HG02642 (cell line): ENCODE measurements around the gene PCSK5.

Experiments used
- ATAC-seq: cut with Tn5 transposase; IDR thresholded peaks from one replicate; pipeline ENCODE4 v1.9.1; 2021; ENCODE audit warnings: mild to moderate bottlenecking; ENCODE audit not compliant: unreplicated experiment, poor library complexity

The PCSK5 gene

GRCh38 chr9:75997206-75997605, 106.7 kb downstream of the PCSK5 start:
- ATAC-seq, result no peak

- no peak for ATAC-seq
These were observed 107.8 kb downstream of the PCSK5 start for GRCh38 chr9:75998096-75998780.

- no peak for ATAC-seq
These were observed 111.0 kb downstream of the PCSK5 start for GRCh38 chr9:76001459-76001858.

- ATAC-seq, result no peak
These were observed 112.6 kb downstream of the PCSK5 start for GRCh38 chr9:76003041-76003440.

GRCh38 chr9:76004526-76004925, 114.1 kb downstream of the PCSK5 start:
- peak; percentile 65 for ATAC-seq

GRCh38 chr9:76007935-76008334, 117.5 kb downstream of the PCSK5 start:
- ATAC-seq, result no peak

GRCh38 chr9:76013809-76014208, 123.3 kb downstream of the PCSK5 start:
- no peak for ATAC-seq

GRCh38 chr9:76018235-76018634, 127.8 kb downstream of the PCSK5 start:
- no peak for ATAC-seq

GRCh38 chr9:76018761-76019160, 128.3 kb downstream of the PCSK5 start:
- ATAC-seq, result no peak

- no peak for ATAC-seq
These were observed 130.2 kb downstream of the PCSK5 start for GRCh38 chr9:76020652-76021051.

GRCh38 chr9:76022317-76022716, 131.8 kb downstream of the PCSK5 start:
- ATAC-seq, result no peak

- no peak for ATAC-seq
These were observed 133.3 kb downstream of the PCSK5 start for GRCh38 chr9:76023715-76024195.

GRCh38 chr9:76025286-76025685, 134.8 kb downstream of the PCSK5 start:
- no peak for ATAC-seq

- ATAC-seq, result no peak
These were observed 136.3 kb downstream of the PCSK5 start for GRCh38 chr9:76026796-76027195.

- ATAC-seq, result no peak
These were observed 136.9 kb downstream of the PCSK5 start for GRCh38 chr9:76027416-76027815.

- ATAC-seq, result no peak
These were observed 137.4 kb downstream of the PCSK5 start for GRCh38 chr9:76027861-76028260.

GRCh38 chr9:76032038-76032796, 141.7 kb downstream of the PCSK5 start:
- ATAC-seq, result no peak

GRCh38 chr9:76032797-76033373, 142.4 kb downstream of the PCSK5 start:
- ATAC-seq, result no peak

GRCh38 chr9:76034049-76034448, 143.6 kb downstream of the PCSK5 start:
- ATAC-seq, result no peak

GRCh38 chr9:76036762-76037161, 146.3 kb downstream of the PCSK5 start:
- ATAC-seq, result no peak

GRCh38 chr9:76037587-76038225, 147.2 kb downstream of the PCSK5 start:
- ATAC-seq, result no peak
